SK-N-MC (cell line): Measurements from ENCODE around the gene BAZ1B.

Experiments used
- EZH2 ChIP-seq: fragments of 200-600 bp; sonication (generic); IDR thresholded peaks from one replicate; pipeline ENCODE4 v1.6.1; 2017; ENCODE audit warnings: antibody characterized with exemption
- POLR2AphosphoS5 ChIP-seq: IDR thresholded peaks from 2 replicates; pipeline ENCODE4 v1.6.1; 2012; ENCODE audit warnings: mild to moderate bottlenecking, low read depth, low read length, borderline replicate concordance

DNA sequence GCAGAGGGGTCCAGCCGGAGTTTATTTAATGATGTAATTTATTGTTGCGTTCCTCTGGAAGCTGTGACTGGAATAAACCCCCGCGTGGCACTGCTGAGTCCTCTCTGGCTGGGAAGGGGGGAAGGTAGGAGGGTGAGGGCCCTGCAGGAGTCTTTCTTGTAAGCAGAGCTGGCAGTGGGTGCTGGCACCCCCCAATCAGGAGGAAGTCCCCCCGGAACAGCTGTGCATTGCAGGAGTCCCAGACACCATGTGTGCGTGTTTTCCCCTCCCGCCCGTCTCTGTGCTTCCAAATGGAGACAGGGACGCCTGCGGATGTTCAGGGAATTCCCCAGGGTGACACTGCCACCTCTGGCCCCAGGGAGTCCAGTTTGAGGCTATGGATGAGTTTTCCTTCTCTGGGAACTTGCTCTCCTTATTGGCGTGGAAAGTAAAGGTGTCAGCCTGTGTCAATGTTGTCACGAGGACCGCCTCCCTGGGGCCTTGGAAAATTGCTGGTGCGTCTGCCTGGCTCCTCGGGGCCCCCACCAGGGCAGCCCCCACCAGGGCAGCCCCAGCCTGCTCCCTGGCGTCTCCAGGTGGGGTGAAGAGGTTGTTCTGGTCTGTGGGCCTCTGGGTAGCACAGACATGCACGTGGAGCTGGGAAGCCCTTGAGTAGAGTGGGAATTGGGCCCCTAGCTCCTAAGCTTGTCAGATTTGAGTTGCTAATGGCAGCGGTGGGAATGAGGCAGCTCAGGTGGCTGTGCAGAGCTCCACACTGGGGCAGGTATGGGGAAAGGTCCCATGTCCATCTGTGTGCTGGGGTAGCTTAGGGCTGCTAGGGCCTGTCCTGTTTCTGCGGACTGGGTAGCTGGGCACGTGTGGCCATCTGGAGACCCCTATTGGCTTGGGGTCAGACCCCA, 85.8 kb downstream of the BAZ1B start:
- TF ChIP-seq POLR2AphosphoS5 (no peak), EZH2 (no peak)
